Measurements from ENCODE around the gene DIDO1. TPM values are rescaled to one million over a fixed set of nuclear protein-coding genes. Genes with fewer than 3 reads are reported as not detected.

DIDO1 gene
- total RNA-seq, 4 donors from 2014 or later, result 72.5 to 143 (median 105) TPM

DNA sequence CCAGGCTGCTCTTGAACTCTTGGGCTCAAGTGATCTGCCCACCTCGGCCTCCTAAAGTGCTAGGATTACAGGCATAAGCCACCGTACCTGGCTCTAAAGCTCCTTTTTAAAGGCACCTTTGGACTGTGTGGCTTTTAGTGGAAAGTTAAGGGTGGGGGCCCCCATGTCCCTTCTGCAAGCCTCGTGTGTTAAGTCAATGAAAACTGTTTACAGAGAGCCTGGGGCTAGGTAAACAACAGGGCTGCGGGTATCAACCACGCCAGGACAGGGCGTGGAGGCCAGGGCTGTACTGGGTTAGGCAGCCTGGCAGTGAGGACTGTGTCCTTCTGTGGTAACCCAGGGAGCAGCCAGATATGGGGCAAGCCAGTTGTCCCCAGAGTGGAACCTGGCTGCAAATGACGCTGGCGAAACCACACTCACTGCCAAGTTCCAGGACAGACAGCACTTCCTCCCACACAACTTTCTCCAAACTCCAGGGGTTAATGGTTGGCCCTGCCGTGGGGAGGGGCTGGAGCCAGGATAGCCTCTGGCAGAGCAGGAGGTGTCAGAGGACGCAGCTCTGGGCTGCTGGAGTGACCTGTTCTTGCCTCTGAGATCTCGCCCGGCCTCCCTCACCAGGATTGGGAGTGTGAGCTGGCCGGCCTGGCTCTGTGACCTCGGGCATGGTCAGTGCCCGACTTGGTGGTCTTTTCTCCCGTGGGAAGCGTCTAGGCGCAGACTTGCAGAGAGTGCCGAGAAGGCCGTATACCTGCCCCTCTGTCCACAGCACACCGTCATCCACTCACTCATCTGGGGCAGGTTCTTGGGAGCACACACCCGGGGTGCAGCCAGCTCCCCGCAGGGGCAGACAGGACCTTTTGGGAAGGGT lies 29.4 kb upstream of the DIDO1 start:
- DNase-seq, result no peak
- H3K36me3 ChIP-seq, result peaks cover 0 to under 1% (median 0%) of the 10 kb centered on the region in 3 donors
- H3K4me1 ChIP-seq, result peaks cover 0 to 31% (median 23%) of the 10 kb centered on the region in 4 donors
- TF ChIP-seq CTCF (IDR thresholded peaks at IDR 0.05), result no peak
- TF ChIP-seq POLR2A (IDR thresholded peaks at IDR 0.05), result no peak
- no peak overlapping the region for H3K27ac ChIP-seq
- H3K9me3 ChIP-seq, result no peaks in the 10 kb centered on the region
- no peaks in the 10 kb centered on the region for H3K27me3 ChIP-seq
- no peak overlapping the region for H3K4me3 ChIP-seq

GRCh38 chr20:62953839-62954703 lies 27.8 kb upstream of the DIDO1 start:
- no peak for TF ChIP-seq POLR2A (IDR thresholded peaks at IDR 0.05)
- no peak for TF ChIP-seq CTCF (IDR thresholded peaks at IDR 0.05)
- peak; percentile 73 to 95 (median 94) for DNase-seq
- Histone ChIP-seq H3K36me3 (peaks cover 0 to 16% (median 0%) of the 10 kb centered on the region in 3 donors), H3K4me1 (peaks cover 0 to 31% (median 23%) of the 10 kb centered on the region in 4 donors), H3K27me3 (no peaks in the 10 kb centered on the region), H3K9me3 (no peaks in the 10 kb centered on the region), H3K27ac (peak overlapping the region; percentile 75 to 90 (median 84)), H3K4me3 (peak overlapping the region; percentile 28 to 58 (median 40))

DNA sequence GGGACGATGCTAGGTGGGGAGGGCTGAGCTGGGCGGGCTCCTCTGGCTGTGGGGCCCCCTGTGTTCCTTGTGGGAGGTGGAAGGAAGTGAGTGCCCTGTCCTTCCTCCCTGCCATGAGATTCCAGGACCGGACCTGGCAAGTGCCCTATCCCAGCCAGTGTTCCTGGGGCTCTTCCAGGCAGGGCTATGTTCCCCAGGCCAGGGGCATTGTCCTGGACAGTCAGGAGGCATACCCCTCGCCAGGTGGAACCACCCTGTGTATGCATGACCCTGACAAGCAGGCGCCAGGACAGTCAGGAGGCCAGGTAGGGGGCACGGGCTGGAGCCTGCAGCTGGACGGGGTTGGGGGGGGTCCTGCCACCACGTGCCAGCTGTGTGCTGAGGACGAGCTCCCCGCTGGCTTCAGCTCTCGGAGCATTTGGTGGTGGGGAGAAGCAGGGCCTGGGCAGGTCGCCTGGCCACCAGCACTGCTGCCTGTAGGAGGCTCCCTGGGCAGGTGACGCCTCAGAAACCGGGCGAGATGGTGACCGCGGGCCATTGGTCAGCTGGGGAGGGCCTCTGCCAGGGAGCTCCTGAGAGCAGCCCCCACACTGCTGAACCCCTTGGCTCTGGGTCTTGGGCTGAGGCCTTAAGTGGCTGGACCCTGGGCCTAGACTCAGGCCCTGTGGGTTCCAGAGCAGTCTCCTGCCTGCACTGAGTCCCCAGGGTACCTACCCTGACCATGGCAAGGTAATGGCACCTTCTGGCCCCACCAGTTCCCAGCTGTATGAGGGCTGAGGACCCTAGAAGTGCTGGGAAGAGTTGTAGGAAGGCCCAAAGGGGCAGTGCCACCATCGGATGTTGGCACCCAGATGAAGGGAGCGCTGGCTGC lies 26.9 kb upstream of the DIDO1 start:
- Histone ChIP-seq H3K27ac (peak overlapping the region; percentile 75 to 90 (median 84)), H3K4me1 (peaks cover 0 to 31% (median 23%) of the 10 kb centered on the region in 4 donors), H3K36me3 (peaks cover 0 to 25% (median 0%) of the 10 kb centered on the region in 3 donors), H3K4me3 (peak overlapping the region; percentile 28 to 58 (median 40)), H3K9me3 (no peaks in the 10 kb centered on the region), H3K27me3 (no peaks in the 10 kb centered on the region)
- DNase-seq, result no peak
- TF ChIP-seq CTCF (IDR thresholded peaks at IDR 0.05) (no peak), POLR2A (IDR thresholded peaks at IDR 0.05) (no peak)

GRCh38 chr20:62952373-62952967 lies 26.2 kb upstream of the DIDO1 start, which contains the start of gene SLC17A9:
SLC17A9 (plus strand) TSS chr20:62952709; CDS start chr20:62952831, 122 bp downstream.
- peak within 1 kb of the TSS; percentile 28 to 58 (median 40) for H3K4me3 ChIP-seq
- H3K27ac ChIP-seq, result peak within 1 kb of the TSS; percentile 75 to 90 (median 84)
- H3K4me1 ChIP-seq, result peaks cover 0 to 31% (median 23%) of the 10 kb centered on the region in 4 donors
- DNase-seq, result peak; percentile 90 to 94 (median 92)
- TF ChIP-seq CTCF (IDR thresholded peaks at IDR 0.05) (peak in 3 of 6 experiments; percentile 25 to 37 (median 30)), POLR2A (IDR thresholded peaks at IDR 0.05) (peak in 1 of 2 donors; percentile 33)
- H3K36me3 ChIP-seq, result peaks cover 0 to 31% (median 0%) of the 10 kb centered on the region in 3 donors
- H3K27me3 ChIP-seq, result no peaks in the 10 kb centered on the region
- H3K9me3 ChIP-seq, result no peaks in the 10 kb centered on the region

All from Peyer's patch (tissue), 4 donors.